SH-SY5Y (cell line): Measurements from ENCODE around the gene MSANTD1.

Experiments used
- GATA2 ChIP-seq: IDR thresholded peaks from 2 replicates; pipeline ENCODE4 v1.6.1; 2011; ENCODE audit warnings: mild to moderate bottlenecking, low read depth, low read length
- GATA3 ChIP-seq: IDR thresholded peaks from 2 replicates; pipeline ENCODE4 v1.6.1; 2011; ENCODE audit warnings: low read depth, mild to moderate bottlenecking, low read length, moderate library complexity

- TF ChIP-seq GATA2 (no peak), GATA3 (no peak)
Observed at GRCh38 chr4:3246458-3247398, 2.2 kb upstream of the MSANTD1 start.
